Erythroblast (primary cell): ENCODE data around the gene EXOC6.

Experiments used
- GATA1 ChIP-seq: IDR thresholded peaks from 2 replicates; pipeline ENCODE4 v1.6.1; 2011; ENCODE audit warnings: low read depth, mild to moderate bottlenecking, control low read depth, low read length, moderate library complexity
- POLR2A ChIP-seq: IDR thresholded peaks from 2 replicates; pipeline ENCODE4 v1.6.1; 2011; ENCODE audit warnings: mild to moderate bottlenecking, low read length

DNA sequence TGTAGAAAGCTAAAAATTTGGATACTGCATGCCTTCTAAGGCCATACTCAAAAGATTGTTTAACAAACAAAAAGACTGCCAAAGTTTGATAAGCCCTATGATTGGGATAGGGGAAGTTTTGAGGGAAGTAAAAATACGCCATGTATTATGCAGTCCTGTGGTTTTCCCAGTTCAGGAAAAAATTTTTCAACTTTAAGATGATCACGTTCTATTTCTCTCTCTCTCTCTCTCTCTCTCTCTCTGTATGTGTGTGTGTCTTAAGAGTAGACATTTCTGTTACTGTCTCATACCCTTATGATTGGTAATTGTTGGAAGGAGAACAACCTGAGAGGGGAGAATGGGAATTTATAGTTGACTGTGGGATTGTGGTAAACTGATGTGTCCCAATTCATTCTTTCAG lies 143.2 kb downstream of the EXOC6 start:
- TF ChIP-seq POLR2A (no peak), GATA1 (no peak)
